CD4-positive, alpha-beta T cell (primary cell): ENCODE measurements around the gene C11orf68. TPM values are rescaled to one million over a fixed set of nuclear protein-coding genes. Genes with fewer than 3 reads are reported as not detected.

Experiments
- ATAC-seq: fragments of 200-7000 bp; cut with Tn5 transposase; one replicate; pipeline ENCODE4 v1.10.0; 2022; ENCODE audit warnings: mild to moderate bottlenecking; ENCODE audit not compliant: poor library complexity
- CTCF ChIA-PET: fragments of 350-600 bp; sonication (Branson Sonifier 250); formaldehyde crosslinking; loops from one replicate; lab custom pipeline; 2021; ENCODE audit warnings: antibody characterized with exemption, inconsistent platforms; lab: Charles Lee
- POLR2A ChIA-PET: fragments of 350-600 bp; sonication (Branson Sonifier 250); formaldehyde crosslinking; loops from one replicate; lab custom pipeline; 2021; ENCODE audit warnings: antibody characterized with exemption, inconsistent platforms; lab: Charles Lee
- DNase-seq, 14 experiments: peaks; one replicate each; pipeline ENCODE4 v3.0.0-alpha.2; 2013 to 2020; ENCODE audit warnings: mixed read lengths in 2 of 14
- H3K27ac ChIP-seq, 2 donors: one replicate each; pipeline versions ENCODE4 v1.5.1 to v1.7.0; 2013; ENCODE audit warnings: low read length in 2 of 2, low read depth in 1 of 2, mild to moderate bottlenecking in 1 of 2
- H3K27me3 ChIP-seq, 2 experiments: 1 replicate in 1 of 2; 2 replicates in 1 of 2; pipeline versions ENCODE4 v1.6.1 to v1.7.0; 2013; ENCODE audit warnings: low read length in 2 of 2, control low read depth in 1 of 2, mild to moderate bottlenecking in 1 of 2, moderate library complexity in 1 of 2; ENCODE audit not compliant: insufficient read depth in 2 of 2, control insufficient read depth in 1 of 2
- H3K36me3 ChIP-seq: one replicate; pipeline ENCODE4 v1.6.1; 2013; ENCODE audit warnings: low read length, control low read depth; ENCODE audit not compliant: insufficient read depth
- H3K4me1 ChIP-seq: one replicate; pipeline ENCODE4 v1.6.1; 2013; ENCODE audit warnings: low read length, control low read depth; ENCODE audit not compliant: insufficient read depth
- H3K4me3 ChIP-seq: one replicate; pipeline ENCODE4 v1.5.1; 2013; ENCODE audit warnings: mild to moderate bottlenecking, low read length, moderate library complexity
- H3K9me3 ChIP-seq, 2 experiments: 1 replicate in 1 of 2; 2 replicates in 1 of 2; pipeline versions ENCODE4 v1.6.1 to v1.7.0; 2013; ENCODE audit warnings: low read length in 2 of 2, mild to moderate bottlenecking in 2 of 2, control low read depth in 1 of 2, moderate library complexity in 1 of 2; ENCODE audit not compliant: control insufficient read depth in 1 of 2, insufficient read depth in 1 of 2
- H3K27ac Mint-ChIP-seq: one replicate; pipeline ENCODE4 v1.8.0; 2020; ENCODE audit warnings: mixed read lengths
- H3K27me3 Mint-ChIP-seq: one replicate; pipeline ENCODE4 v1.8.0; 2021; ENCODE audit warnings: mixed read lengths
- H3K36me3 Mint-ChIP-seq: one replicate; pipeline ENCODE4 v1.8.0; 2021; ENCODE audit warnings: low read depth, mixed read lengths
- H3K4me1 Mint-ChIP-seq: one replicate; pipeline ENCODE4 v1.8.0; 2021; ENCODE audit warnings: low read depth, mixed read lengths
- H3K4me3 Mint-ChIP-seq: one replicate; pipeline ENCODE4 v1.8.0; 2020; ENCODE audit warnings: mild to moderate bottlenecking, mixed read lengths
- H3K9me3 Mint-ChIP-seq: one replicate; pipeline ENCODE4 v1.8.0; 2020; ENCODE audit warnings: mixed read lengths
- CTCF ChIP-seq: fragments of 200-600 bp; IDR thresholded peaks from one replicate; pipeline ENCODE4 v1.8.0; 2022; ENCODE audit warnings: antibody characterized with exemption, mild to moderate bottlenecking
- intact Hi-C, 2 experiments: fragments of 100-400 bp; cut with DNase I in 1 of 2; cut with micrococcal nuclease in 1 of 2; formaldehyde crosslinking; loops; one replicate each; pipeline versions ENCODE4 v1.15.1 to v1.9.0; 2023 to 2025; cut with DNase I, micrococcal nuclease
- total RNA-seq, 174 experiments: library from RNA in 2 of 174; stranded (reverse) in 2 of 174; gene quantifications; one replicate each; pipeline ENCODE4 v1.2.3 and lab custom pipeline; 2021 to 2026

C11orf68 gene
- total RNA-seq, 2 experiments from 2014 or later, result 13.7 to 13.8 TPM

GRCh38 chr11:65896034-65896999, 22.5 kb downstream of the C11orf68 start:
- Mint-ChIP-seq H3K4me1 (peaks cover 33% of the 10 kb centered on the region), H3K4me3 (peak overlapping the region; percentile 45), H3K27me3 (peaks cover 5% of the 10 kb centered on the region), H3K9me3 (no peaks in the 10 kb centered on the region), H3K36me3 (no peaks in the 10 kb centered on the region), H3K27ac (peak overlapping the region; percentile 17)
- peak in 1 of 14 experiments; percentile 14 for DNase-seq
- TF ChIP-seq CTCF, result no peak
- intact Hi-C loops, result no loop called here
- Histone ChIP-seq H3K4me3 (no peak overlapping the region), H3K9me3 (peaks cover 0 to 7% of the 10 kb centered on the region in 2 experiments), H3K27ac (no peak overlapping the region), H3K36me3 (no peaks in the 10 kb centered on the region), H3K4me1 (peaks cover 62% of the 10 kb centered on the region), H3K27me3 (peaks cover 9 to 12% of the 10 kb centered on the region in 2 experiments)
- no peak for ATAC-seq
- CTCF ChIA-PET, result interaction anchor here (3.9 kb wide), 1 partner anchor 12 kb away, joined by 17 read pairs; no protein-coding TSS in a partner anchor
- POLR2A ChIA-PET, result no interaction called here

GRCh38 chr11:65895482-65895981, 23.3 kb downstream of the C11orf68 start:
- Histone ChIP-seq H3K27me3 (peaks cover 9 to 12% of the 10 kb centered on the region in 2 experiments), H3K9me3 (peaks cover 0 to 7% of the 10 kb centered on the region in 2 experiments), H3K27ac (no peak overlapping the region), H3K4me1 (peaks cover 61% of the 10 kb centered on the region), H3K4me3 (no peak overlapping the region), H3K36me3 (no peaks in the 10 kb centered on the region)
- intact Hi-C loops, result no loop called here
- no peak for TF ChIP-seq CTCF
- peaks cover 30% of the 10 kb centered on the region for H3K4me1 Mint-ChIP-seq
- H3K4me3 Mint-ChIP-seq, result peak overlapping the region; percentile 60
- H3K9me3 Mint-ChIP-seq, result no peaks in the 10 kb centered on the region
- ATAC-seq (no peak), DNase-seq (no peak)
- peak overlapping the region; percentile 59 for H3K27ac Mint-ChIP-seq
- POLR2A ChIA-PET, result no interaction called here
- H3K36me3 Mint-ChIP-seq, result no peaks in the 10 kb centered on the region
- peaks cover 2% of the 10 kb centered on the region for H3K27me3 Mint-ChIP-seq
- CTCF ChIA-PET, result interaction anchor here (3.9 kb wide), 1 partner anchor 11 kb away, joined by 17 read pairs; no protein-coding TSS in a partner anchor

DNA sequence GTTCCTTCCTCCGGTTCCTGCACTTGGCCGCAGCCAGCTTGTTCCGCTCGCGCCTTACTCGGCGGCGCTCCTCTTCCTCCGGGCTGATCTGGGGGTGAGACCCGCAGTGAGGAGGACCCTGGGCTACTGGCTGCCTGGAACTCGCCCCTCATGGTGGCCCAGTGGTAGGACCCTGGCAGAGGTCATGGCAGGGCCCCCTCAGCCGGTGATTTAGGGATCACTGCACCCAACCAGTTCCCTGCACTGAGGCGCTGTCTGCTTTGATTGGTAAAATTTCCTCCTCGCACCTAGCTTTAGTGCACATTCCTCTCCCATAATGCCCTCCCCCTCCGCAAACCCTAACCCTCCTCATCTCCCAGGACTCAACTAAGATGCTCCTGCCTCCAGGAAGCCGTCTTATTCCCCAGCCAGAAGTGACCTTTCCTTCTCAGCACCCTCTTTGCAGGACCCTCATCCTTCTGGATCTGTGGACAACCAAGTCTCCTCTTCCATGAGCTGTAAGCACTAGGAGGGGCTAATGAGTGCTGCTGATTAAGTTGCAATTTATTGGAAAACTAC, 24.7 kb downstream of the C11orf68 start:
- ChIA-PET POLR2A (interaction anchor here (0.6 to 2.8 kb wide), 9 partner anchors 9 to 385 kb away, joined by 3 to 15 read pairs (median 4); partner anchors contain the start of genes MUS81 and PCNX3), CTCF (interaction anchor here (0.9 to 1.4 kb wide), 2 partner anchors 9 to 34 kb away, joined by 3 to 5 read pairs; partner anchors contain the start of gene MUS81)
- no peaks in the 10 kb centered on the region for H3K36me3 ChIP-seq
- peak overlapping the region; percentile 88 for H3K27ac Mint-ChIP-seq
- H3K27ac ChIP-seq, result peak overlapping the region; percentile 60 to 77
- H3K27me3 Mint-ChIP-seq, result no peaks in the 10 kb centered on the region
- intact Hi-C loops, result no loop called here
- no peak for TF ChIP-seq CTCF
- H3K4me3 ChIP-seq, result peak overlapping the region; percentile 40
- peaks cover 43% of the 10 kb centered on the region for H3K4me1 Mint-ChIP-seq
- H3K27me3 ChIP-seq, result peaks cover 3% of the 10 kb centered on the region in 2 experiments
- ATAC-seq (no peak), DNase-seq (peak in 4 of 14 experiments; percentile 54 to 67 (median 64))
- H3K36me3 Mint-ChIP-seq, result peaks cover 7% of the 10 kb centered on the region
- H3K9me3 ChIP-seq, result peaks cover 0 to 2% of the 10 kb centered on the region in 2 experiments
- H3K4me3 Mint-ChIP-seq, result peak overlapping the region; percentile 88
- peaks cover 61% of the 10 kb centered on the region for H3K4me1 ChIP-seq
- H3K9me3 Mint-ChIP-seq, result no peaks in the 10 kb centered on the region
